ENCODE measurements around the gene FOXP1. TPM values are rescaled to one million over a fixed set of nuclear protein-coding genes. Genes with fewer than 3 reads are reported as not detected.

The FOXP1 gene
- total and polyA plus RNA-seq, 2 of the 13 experiments (the other 11 are each of a cell fraction or from before 2014, with no cell fraction given): 40.4 to 59.0 TPM

DNA sequence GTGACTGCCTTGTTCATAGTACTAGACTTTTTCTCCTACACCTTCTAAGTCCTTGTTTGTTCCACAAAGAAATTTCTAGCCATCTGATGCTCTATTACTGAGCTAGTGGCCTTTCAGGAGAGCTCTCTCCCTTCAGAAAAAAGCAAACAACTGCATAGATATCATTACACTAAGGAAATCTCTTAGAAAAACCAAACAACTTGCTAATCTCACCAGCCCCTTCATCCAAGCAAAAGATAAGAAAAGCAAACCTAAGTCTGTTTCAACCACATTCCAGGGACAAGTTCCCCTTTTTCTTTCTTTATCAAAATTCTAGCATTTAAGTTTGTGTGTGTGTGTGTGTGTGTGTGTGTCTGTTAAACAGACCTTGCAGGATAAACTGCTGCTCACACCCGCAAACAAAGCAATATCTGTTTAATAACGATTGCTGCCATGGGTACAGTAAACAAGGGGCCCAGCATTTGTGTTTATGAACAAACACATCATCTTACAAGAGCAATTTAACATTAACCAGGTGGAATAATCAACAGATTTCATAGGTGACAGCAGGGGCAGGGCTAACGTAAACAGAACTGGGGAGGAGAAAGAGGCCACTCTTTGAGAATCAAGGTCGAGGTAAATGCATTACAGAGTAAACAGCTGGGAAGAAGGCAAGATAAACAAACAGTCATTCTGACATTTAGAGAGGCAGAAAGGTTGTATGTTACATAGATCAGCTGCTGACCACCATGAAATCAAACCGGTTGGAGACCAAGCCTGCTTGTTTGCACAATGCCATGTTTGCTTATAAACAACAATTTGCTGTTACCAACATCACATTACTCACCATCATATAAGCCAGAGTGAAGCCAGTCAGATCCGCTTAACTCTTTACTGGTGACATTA is 375.1 kb downstream of the FOXP1 start (continued):
- 0 out of 2 replicates have a peak, but pooled peaks have one; percentile 24 for TF ChIP-seq RAD21 (CRISPR knock-in tag; IDR thresholded peaks at IDR 0.05)
- no peak for TF ChIP-seq EHMT2 (IDR thresholded peaks at IDR 0.05; ENCODE audit: borderline replicate concordance, low read depth, low read length)
- TF ChIP-seq, protein P1, sequence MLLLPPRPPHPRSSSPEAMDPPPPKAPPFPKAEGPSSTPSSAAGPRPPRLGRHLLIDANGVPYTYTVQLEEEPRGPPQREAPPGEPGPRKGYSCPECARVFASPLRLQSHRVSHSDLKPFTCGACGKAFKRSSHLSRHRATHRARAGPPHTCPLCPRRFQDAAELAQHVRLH (CRISPR knock-in tag; IDR thresholded peaks at IDR 0.05; ENCODE audit: borderline replicate concordance, low read depth): no peak; the same call in 1 of the 2 replicates
- no peak for TF ChIP-seq ZNF546 (CRISPR knock-in tag; conservative IDR thresholded peaks at IDR 0.05)
- TF ChIP-seq SIX1 (CRISPR knock-in tag; IDR thresholded peaks at IDR 0.05; ENCODE audit: borderline replicate concordance): peak; percentile 78
- TF ChIP-seq NKX3-1 (CRISPR knock-in tag; IDR thresholded peaks at IDR 0.05): peak; percentile 93; the same call in 1 of the 2 replicates
- no peak for TF ChIP-seq AKAP8 (CRISPR knock-in tag; IDR thresholded peaks at IDR 0.05)
- TF ChIP-seq ZNF260 (CRISPR knock-in tag; IDR thresholded peaks at IDR 0.05; ENCODE audit: borderline replicate concordance, low read depth): no peak
- peak; percentile 95; the same call in 1 of the 2 replicates for TF ChIP-seq MBD4 (IDR thresholded peaks at IDR 0.05; ENCODE audit: borderline replicate concordance, low read length)
- no peak for TF ChIP-seq ZNF850 (CRISPR knock-in tag; conservative IDR thresholded peaks at IDR 0.05)
- TF ChIP-seq, protein P2, sequence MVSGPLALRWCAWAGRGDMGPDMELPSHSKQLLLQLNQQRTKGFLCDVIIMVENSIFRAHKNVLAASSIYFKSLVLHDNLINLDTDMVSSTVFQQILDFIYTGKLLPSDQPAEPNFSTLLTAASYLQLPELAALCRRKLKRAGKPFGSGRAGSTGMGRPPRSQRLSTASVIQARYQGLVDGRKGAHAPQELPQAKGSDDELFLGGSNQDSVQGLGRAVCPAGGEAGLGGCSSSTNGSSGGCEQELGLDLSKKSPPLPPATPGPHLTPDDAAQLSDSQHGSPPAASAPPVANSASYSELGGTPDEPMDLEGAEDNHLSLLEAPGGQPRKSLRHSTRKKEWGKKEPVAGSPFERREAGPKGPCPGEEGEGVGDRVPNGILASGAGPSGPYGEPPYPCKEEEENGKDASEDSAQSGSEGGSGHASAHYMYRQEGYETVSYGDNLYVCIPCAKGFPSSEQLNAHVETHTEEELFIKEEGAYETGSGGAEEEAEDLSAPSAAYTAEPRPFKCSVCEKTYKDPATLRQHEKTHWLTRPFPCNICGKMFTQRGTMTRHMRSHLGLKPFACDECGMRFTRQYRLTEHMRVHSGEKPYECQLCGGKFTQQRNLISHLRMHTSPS (CRISPR knock-in tag; IDR thresholded peaks at IDR 0.05; ENCODE audit: low read depth): no peak
- no peak for TF ChIP-seq ZNF567 (CRISPR knock-in tag; IDR thresholded peaks at IDR 0.05; ENCODE audit: borderline replicate concordance)
- TF ChIP-seq SRSF4 (IDR thresholded peaks at IDR 0.05; ENCODE audit: low read depth, low read length, poor library complexity, severe bottlenecking): no peak
- TF ChIP-seq HHEX (CRISPR knock-in tag; IDR thresholded peaks at IDR 0.05): peak; percentile 83
- no peak for TF ChIP-seq JARID2 (CRISPR knock-in tag; IDR thresholded peaks at IDR 0.05; ENCODE audit: insufficient replicate concordance)
